DOHH2 (cell line): ENCODE measurements around the gene RCHY1.

Source experiments
- CTCF ChIP-seq: fragments of 200-600 bp; sonication (generic); IDR thresholded peaks from one replicate; pipeline ENCODE4 v1.5.1; 2014; ENCODE audit warnings: antibody characterized with exemption, mild to moderate bottlenecking, low read depth, low read length; ENCODE audit not compliant: poor library complexity, severe bottlenecking
- EZH2phosphoT487 ChIP-seq: fragments of 200-600 bp; sonication (generic); IDR thresholded peaks from 2 replicates; pipeline ENCODE4 v1.6.1; 2017; ENCODE audit warnings: borderline replicate concordance, mild to moderate bottlenecking, antibody characterized with exemption, low read length, moderate library complexity, mixed read lengths

- TF ChIP-seq CTCF (no peak), EZH2phosphoT487 (no peak)
These were observed 80.1 kb downstream of the RCHY1 start for GRCh38 chr4:75434105-75434504.
